ENCODE measurements around the gene OR4D10.
"Not testable (repeated sequence)": the region's sequence is repeated elsewhere in the genome, so short reads cannot be mapped to it uniquely, and the experiment has no call there.

The OR4D10 gene

GRCh38 chr11:59473015-59473414 lies at the start of gene OR4D10:
TSS of gene OR4D10 (plus strand) at chr11:59473315. CDS start at chr11:59477430, 4,115 bp downstream.
- no peak for DNase-seq

- no peak for DNase-seq
Measured at GRCh38 chr11:59423835-59424234, 49.3 kb upstream of the OR4D10 start.

GRCh38 chr11:59425131-59425530 lies 48.0 kb upstream of the OR4D10 start:
- no peak for DNase-seq

GRCh38 chr11:59426361-59427067 lies 46.6 kb upstream of the OR4D10 start, which contains the start of gene OR5A2:
TSS of gene OR5A2 (minus strand) at chr11:59426413. CDS start at chr11:59422953, 3,460 bp downstream.
- DNase-seq: no peak

GRCh38 chr11:59427068-59427382 lies 46.1 kb upstream of the OR4D10 start:
- DNase-seq: no peak

- peak; percentile 35 for DNase-seq
Measured at GRCh38 chr11:59429924-59430516, 43.1 kb upstream of the OR4D10 start.

GRCh38 chr11:59436169-59436568 lies 36.9 kb upstream of the OR4D10 start, which contains the start of gene OR5A1:
TSS of gene OR5A1 (plus strand) at chr11:59436469. CDS start at chr11:59443169, 6,700 bp downstream.
- DNase-seq: no peak

- DNase-seq: no peak
Measured at GRCh38 chr11:59437770-59438169, 35.3 kb upstream of the OR4D10 start.

- DNase-seq: not testable (repeated sequence)
Measured at GRCh38 chr11:59445624-59446023, 27.5 kb upstream of the OR4D10 start.

GRCh38 chr11:59448484-59448883 lies 24.6 kb upstream of the OR4D10 start:
- no peak for DNase-seq

GRCh38 chr11:59456661-59457060 lies 16.5 kb upstream of the OR4D10 start, which contains the start of gene OR4D6:
TSS of gene OR4D6 (plus strand) at chr11:59456961. CDS start at chr11:59456961, 0 bp downstream.
- DNase-seq: no peak

- DNase-seq: no peak
Measured at GRCh38 chr11:59459916-59460315, 13.2 kb upstream of the OR4D10 start.

- DNase-seq: no peak
Measured at GRCh38 chr11:59463190-59463641, 9.9 kb upstream of the OR4D10 start.

GRCh38 chr11:59475176-59475575 lies 2.1 kb downstream of the OR4D10 start:
- no peak for DNase-seq

GRCh38 chr11:59479906-59480305 lies 6.8 kb downstream of the OR4D10 start:
- DNase-seq: no peak

- DNase-seq: no peak
Measured at GRCh38 chr11:59480359-59480758, 7.2 kb downstream of the OR4D10 start.

GRCh38 chr11:59501931-59502330 lies 28.8 kb downstream of the OR4D10 start:
- DNase-seq: no peak

GRCh38 chr11:59503276-59503675 lies 30.2 kb downstream of the OR4D10 start, which contains the start of gene OR4D11:
TSS of gene OR4D11 (plus strand) at chr11:59503576. CDS start at chr11:59503576, 0 bp downstream.
- DNase-seq: no peak

- no peak for DNase-seq
Measured at GRCh38 chr11:59510941-59511589, 38.0 kb downstream of the OR4D10 start, which contains the start of gene OR4D9. TSS of gene OR4D9 (plus strand) at chr11:59511539. CDS start at chr11:59514913, 3,374 bp downstream.

GRCh38 chr11:59511675-59512074 lies 38.6 kb downstream of the OR4D10 start:
- no peak for DNase-seq

- DNase-seq: not testable (repeated sequence)
Measured at GRCh38 chr11:59520139-59520538, 47.0 kb downstream of the OR4D10 start.

- DNase-seq: no peak
Measured at GRCh38 chr11:59520741-59521140, 47.6 kb downstream of the OR4D10 start.

- no peak for DNase-seq
Measured at GRCh38 chr11:59523541-59523940, 50.4 kb downstream of the OR4D10 start.

- DNase-seq: no peak
Measured at GRCh38 chr11:59528711-59529110, 55.6 kb downstream of the OR4D10 start.
